SU-DHL-6 (cell line): ENCODE data around the gene SEC11C.

ENCODE experiments used
- H2AFZ ChIP-seq: fragments of 200-600 bp; sonication (generic); 2 replicates; pipeline ENCODE4 v1.6.1; 2014; ENCODE audit warnings: low read depth, mild to moderate bottlenecking, moderate library complexity, mixed read lengths, antibody characterized with exemption, low read length; ENCODE audit not compliant: severe bottlenecking
- H3F3A ChIP-seq: fragments of 200-600 bp; shearing (Covaris generic); 2 replicates; pipeline ENCODE4 v1.6.0; 2016; ENCODE audit warnings: antibody characterized with exemption, mild to moderate bottlenecking; ENCODE audit not compliant: insufficient read depth
- H3K27ac ChIP-seq: fragments of 200-600 bp; sonication (generic); 2 replicates; pipeline ENCODE4 v1.5.1; 2016; ENCODE audit warnings: low read depth, mild to moderate bottlenecking, low read length, moderate library complexity, mixed read lengths
- H3K27me3 ChIP-seq: fragments of 200-600 bp; sonication (generic), shearing (Covaris generic); 2 replicates; pipeline ENCODE4 v1.6.0; 2014; ENCODE audit warnings: mild to moderate bottlenecking, low read length
- H3K36me3 ChIP-seq: fragments of 200-600 bp; sonication (generic); 2 replicates; pipeline ENCODE4 v1.6.1; 2014; ENCODE audit warnings: mild to moderate bottlenecking, low read length, mixed read lengths
- H3K4me2 ChIP-seq: fragments of 300-600, 200-600 bp; shearing (Covaris generic), sonication (generic); 2 replicates; pipeline ENCODE4 v1.6.0; 2014; ENCODE audit warnings: low read length, low read depth, mild to moderate bottlenecking; ENCODE audit not compliant: poor library complexity, severe bottlenecking
- H3K4me3 ChIP-seq: fragments of 200-600 bp; sonication (generic); 2 replicates; pipeline ENCODE4 v1.5.1; 2014; ENCODE audit warnings: antibody characterized with exemption, low read length, mild to moderate bottlenecking, mixed read lengths; ENCODE audit not compliant: insufficient read depth, poor library complexity, severe bottlenecking
- H3K79me2 ChIP-seq: fragments of 200-600 bp; sonication (generic); 2 replicates; pipeline ENCODE4 v1.6.1; 2014; ENCODE audit warnings: mild to moderate bottlenecking, low read length, moderate library complexity; ENCODE audit not compliant: insufficient read depth
- H3K9ac ChIP-seq: fragments of 200-600 bp; sonication (generic); 2 replicates; pipeline ENCODE4 v1.7.0; 2014; ENCODE audit warnings: mild to moderate bottlenecking, low read length
- H3K9me2 ChIP-seq: fragments of 200-600 bp; sonication (generic); replicated peaks from 2 replicates; pipeline ENCODE4 v1.6.1; 2014; ENCODE audit warnings: low read length; ENCODE audit not compliant: insufficient read depth
- H3K9me3 ChIP-seq: fragments of 200-600 bp; sonication (generic); 2 replicates; pipeline ENCODE4 v1.6.1; 2014; ENCODE audit warnings: low read length, mixed read lengths; ENCODE audit not compliant: insufficient read depth
- H4K20me1 ChIP-seq: fragments of 200-600 bp; sonication (generic); 2 replicates; pipeline ENCODE4 v1.6.1; 2014; ENCODE audit warnings: low read depth, mild to moderate bottlenecking, antibody characterized with exemption, low read length, moderate library complexity, mixed read lengths
- CTCF ChIP-seq: fragments of 200-600 bp; sonication (generic); IDR thresholded peaks from one replicate; pipeline ENCODE4 v1.5.1; 2017; ENCODE audit warnings: antibody characterized with exemption, mild to moderate bottlenecking, low read length, moderate library complexity; ENCODE audit not compliant: insufficient read depth, poor library complexity, severe bottlenecking
- EZH2phosphoT487 ChIP-seq: fragments of 200-600 bp; sonication (generic), shearing (Covaris generic); conservative IDR thresholded peaks from 2 replicates; pipeline ENCODE4 v1.6.1; 2018; ENCODE audit warnings: mild to moderate bottlenecking, antibody characterized with exemption, low read length, moderate library complexity, mixed read lengths

The SEC11C gene

GRCh38 chr18:59189008-59189407 lies 49.3 kb downstream of the SEC11C start:
- Histone ChIP-seq H3K9me3 (no peaks in the 10 kb centered on the region), H3K36me3 (no peaks in the 10 kb centered on the region), H3K4me2 (no peak overlapping the region), H3K9me2 (no peaks in the 10 kb centered on the region), H4K20me1 (no peaks in the 10 kb centered on the region), H3K27me3 (no peaks in the 10 kb centered on the region), H2AFZ (no peak overlapping the region), H3K79me2 (no peaks in the 10 kb centered on the region), H3K9ac (no peak overlapping the region), H3K27ac (no peak overlapping the region), H3K4me3 (no peak overlapping the region), H3F3A (no peaks in the 10 kb centered on the region)
- no peak for TF ChIP-seq CTCF

DNA sequence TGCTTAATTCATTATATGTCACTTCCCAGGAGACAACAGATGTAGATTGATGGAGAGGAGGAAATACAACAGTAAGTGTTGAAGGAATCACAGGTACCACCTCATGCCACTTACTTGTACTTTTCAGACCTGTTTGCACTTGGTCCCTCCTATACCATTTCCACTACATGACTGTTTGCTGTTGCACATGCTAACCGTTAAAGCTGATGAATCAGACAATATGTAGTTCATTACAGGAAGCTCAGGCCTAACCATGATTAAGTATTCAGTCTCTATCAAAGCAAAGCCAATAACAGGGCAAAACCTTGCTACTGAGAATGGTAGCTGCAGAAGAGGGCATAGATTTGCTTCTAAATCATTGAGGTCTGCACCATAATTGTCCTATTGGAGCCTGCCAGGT lies 50.1 kb downstream of the SEC11C start:
- H4K20me1 ChIP-seq, result no peaks in the 10 kb centered on the region
- H3K27me3 ChIP-seq, result no peaks in the 10 kb centered on the region
- no peak overlapping the region for H3K9ac ChIP-seq
- TF ChIP-seq EZH2phosphoT487 (no peak), CTCF (no peak)
- H2AFZ ChIP-seq, result no peak overlapping the region
- no peaks in the 10 kb centered on the region for H3K9me3 ChIP-seq
- no peaks in the 10 kb centered on the region for H3F3A ChIP-seq
- H3K27ac ChIP-seq, result no peak overlapping the region
- H3K36me3 ChIP-seq, result no peaks in the 10 kb centered on the region
- no peak overlapping the region for H3K4me2 ChIP-seq
- H3K4me3 ChIP-seq, result no peak overlapping the region
- no peaks in the 10 kb centered on the region for H3K79me2 ChIP-seq
- no peaks in the 10 kb centered on the region for H3K9me2 ChIP-seq

GRCh38 chr18:59196161-59196725 lies 56.6 kb downstream of the SEC11C start:
- no peaks in the 10 kb centered on the region for H3K36me3 ChIP-seq
- no peaks in the 10 kb centered on the region for H4K20me1 ChIP-seq
- no peaks in the 10 kb centered on the region for H3K79me2 ChIP-seq
- H3K4me3 ChIP-seq, result no peak overlapping the region
- H3K4me2 ChIP-seq, result no peak overlapping the region
- no peak overlapping the region for H3K9ac ChIP-seq
- no peaks in the 10 kb centered on the region for H3K9me2 ChIP-seq
- no peak overlapping the region for H3K27ac ChIP-seq
- no peaks in the 10 kb centered on the region for H3K27me3 ChIP-seq
- TF ChIP-seq EZH2phosphoT487 (no peak), CTCF (no peak)
- no peak overlapping the region for H2AFZ ChIP-seq
- no peaks in the 10 kb centered on the region for H3K9me3 ChIP-seq
- H3F3A ChIP-seq, result no peaks in the 10 kb centered on the region
